ENCODE measurements around the gene RBM26.
"Not testable (repeated sequence)": the region's sequence is repeated elsewhere in the genome, so short reads cannot be mapped to it uniquely, and the experiment has no call there.

Gene RBM26

DNA sequence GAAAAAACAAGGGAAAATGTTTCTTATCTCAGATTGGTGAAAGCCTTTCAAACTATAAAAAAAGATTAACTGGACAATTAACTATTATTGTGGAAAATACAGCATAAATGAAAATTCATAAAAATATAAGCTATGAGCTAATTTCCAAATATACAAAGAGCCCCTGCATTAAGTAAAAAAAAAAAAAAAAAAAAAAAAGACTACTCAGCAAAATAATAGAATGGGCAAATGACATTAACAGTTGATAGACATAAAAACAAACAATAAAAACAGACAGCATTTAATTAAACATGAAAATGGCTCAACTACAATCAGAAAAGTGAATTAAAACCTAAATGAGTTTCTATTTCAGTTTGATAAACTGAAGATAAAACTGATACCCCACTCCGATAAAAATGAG is 77.5 kb downstream of the RBM26 start:
- DNase-seq, result no peak

DNA sequence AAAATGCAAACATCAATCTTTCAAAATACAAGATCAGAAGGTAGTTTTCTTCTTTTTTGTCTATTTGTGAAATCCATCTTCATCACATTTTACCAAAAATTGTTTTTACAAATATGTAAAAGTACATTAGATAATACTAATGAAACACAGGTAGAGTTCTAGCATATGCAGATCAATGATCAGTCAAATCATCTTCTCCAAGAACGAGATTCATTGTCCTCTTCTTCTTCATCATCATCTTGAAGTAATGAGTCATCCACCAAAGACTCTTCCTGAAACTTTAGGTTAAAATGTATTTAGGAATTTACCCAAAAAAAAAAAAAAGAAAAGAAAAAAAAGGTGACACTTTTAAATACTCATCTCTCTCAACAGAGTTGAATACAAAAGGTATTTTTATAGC is 85.6 kb downstream of the RBM26 start:
- no peak for DNase-seq

DNA sequence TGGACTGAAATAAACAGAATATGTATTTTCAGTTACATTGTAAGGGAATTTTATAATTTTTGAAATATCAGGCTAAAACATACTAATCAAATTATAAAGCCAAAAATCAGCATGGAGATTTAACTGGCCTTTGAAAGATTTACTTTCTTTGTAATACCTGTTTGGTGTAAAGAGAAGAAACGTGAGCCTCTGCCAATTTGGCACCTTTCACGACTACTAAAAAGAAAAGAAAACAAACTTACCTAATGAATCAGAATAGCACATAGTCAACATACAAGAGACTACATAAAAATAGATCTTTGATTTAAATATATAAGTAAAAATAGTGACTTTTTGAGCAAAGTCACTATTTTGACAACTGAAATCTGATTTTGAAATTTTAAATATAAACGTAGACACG is 87.4 kb downstream of the RBM26 start:
- no peak for DNase-seq

DNA sequence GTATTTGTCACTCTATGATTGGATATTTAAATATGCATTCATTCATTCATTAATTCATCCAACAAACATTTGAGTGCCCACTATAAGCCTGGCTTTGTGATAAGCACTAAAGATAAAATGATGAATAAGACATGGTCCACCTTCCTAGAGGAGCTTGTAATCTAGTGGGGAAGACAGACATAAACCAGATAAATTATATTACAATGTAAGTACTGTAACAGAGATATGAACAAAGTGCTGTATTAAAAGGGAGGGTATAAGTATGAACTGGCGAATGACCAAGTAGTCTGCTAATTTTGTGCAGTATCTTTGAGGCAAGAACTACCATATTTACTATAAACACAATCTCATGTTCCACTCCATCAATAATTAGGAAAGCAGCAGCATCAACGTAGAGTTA is 88.2 kb downstream of the RBM26 start:
- DNase-seq, result no peak

DNA sequence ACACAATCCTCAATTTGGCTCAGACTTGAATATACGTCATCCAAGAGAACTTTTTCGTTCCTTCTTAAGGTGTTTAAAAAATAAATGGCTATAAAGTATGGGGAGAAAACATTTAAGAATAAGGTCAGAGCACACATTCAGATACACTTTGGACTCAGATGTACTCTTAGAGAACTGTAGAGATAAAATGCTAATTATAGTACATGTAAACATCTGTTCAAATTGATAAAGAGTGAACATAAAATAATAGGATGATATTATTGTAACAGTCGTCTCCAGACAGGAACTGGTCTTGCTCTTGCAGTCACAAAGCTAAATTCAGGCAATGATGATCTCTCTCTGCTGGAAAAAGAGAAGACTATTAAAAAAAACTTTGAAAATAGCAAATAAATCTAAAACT is 91.4 kb downstream of the RBM26 start:
- DNase-seq, result no peak

DNA sequence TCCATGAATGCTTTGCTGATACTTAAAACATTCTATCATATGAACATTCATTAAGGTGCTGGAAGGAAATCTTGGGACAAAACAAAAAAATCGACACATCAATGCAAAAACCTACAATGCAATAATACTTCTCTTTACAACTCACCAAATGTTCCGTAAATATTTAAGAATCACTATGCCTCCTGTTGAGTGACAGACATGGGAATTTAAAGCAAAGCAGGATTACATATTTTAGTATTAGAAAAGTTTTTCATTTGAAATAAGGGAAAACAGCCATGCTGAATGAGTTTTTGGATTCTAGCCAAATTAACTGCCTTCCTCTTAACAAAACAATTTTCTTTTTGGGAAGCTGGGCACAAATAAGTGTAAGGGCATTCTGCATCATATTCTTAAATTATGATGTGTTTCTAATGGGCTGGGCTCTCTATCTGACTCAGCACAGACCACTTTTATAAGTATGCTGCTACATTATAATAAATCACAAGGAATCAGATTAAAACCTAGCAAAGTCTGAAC is 93.7 kb downstream of the RBM26 start:
- no peak for DNase-seq

DNA sequence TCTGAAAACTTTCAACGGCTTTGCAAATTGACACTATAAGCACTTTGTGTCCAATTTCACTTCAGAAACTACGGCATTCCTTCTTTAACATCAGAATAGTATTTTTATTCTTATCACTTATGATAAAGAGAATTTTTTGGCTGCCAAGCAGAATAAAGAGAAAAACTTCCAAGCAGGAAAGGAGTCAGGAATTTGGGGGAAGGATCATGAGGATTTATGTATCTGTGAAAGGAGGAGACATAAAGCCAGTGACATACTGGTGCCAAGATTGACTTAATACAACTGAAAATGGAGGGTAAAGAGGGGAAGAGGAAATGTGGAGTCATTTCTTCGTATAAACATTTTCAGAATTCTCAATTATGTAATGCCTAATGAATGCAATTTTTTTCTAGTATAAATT is 94.7 kb downstream of the RBM26 start:
- no peak for DNase-seq

DNA sequence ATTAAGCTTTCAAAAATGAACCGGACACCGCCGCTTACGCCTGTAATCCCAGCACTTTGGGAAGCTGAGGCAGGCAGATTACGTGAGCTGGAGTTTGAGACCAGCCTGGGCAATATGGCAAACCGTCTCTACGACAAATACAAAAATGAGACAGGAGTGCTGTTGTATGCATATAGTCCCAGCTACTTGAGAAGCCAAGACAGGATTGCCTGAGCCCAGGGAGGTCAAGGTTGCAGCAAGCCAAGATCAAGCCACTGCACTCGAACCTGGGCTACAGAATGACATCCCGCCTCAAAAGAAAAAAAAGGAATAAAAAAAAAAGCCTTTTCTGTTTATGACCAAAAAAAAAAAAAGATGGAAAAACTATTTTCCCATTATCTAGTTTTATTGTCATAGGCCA is 96.4 kb downstream of the RBM26 start:
- DNase-seq, result no peak

DNA sequence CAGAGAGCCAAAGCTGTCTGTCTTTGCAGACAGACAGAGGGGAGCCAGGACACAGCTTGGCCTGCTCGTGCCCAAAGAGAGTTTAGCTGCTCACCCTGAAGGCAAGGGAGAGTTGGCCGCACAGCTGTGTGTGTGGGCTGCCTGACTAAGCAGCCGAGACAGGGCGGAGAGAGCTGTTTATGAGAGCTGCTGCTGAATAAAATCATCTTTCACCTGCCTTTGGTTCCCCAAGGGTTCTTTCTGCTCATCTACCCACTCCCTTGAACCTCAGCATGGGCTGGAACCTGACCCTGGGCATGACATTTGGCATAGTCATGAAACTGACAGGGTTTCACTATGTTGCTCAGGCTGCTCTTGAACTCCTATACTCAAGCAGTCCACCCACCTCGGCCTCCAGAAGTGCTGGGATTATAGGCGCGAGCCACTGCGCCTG is 98.2 kb downstream of the RBM26 start:
- DNase-seq, result no peak

DNA sequence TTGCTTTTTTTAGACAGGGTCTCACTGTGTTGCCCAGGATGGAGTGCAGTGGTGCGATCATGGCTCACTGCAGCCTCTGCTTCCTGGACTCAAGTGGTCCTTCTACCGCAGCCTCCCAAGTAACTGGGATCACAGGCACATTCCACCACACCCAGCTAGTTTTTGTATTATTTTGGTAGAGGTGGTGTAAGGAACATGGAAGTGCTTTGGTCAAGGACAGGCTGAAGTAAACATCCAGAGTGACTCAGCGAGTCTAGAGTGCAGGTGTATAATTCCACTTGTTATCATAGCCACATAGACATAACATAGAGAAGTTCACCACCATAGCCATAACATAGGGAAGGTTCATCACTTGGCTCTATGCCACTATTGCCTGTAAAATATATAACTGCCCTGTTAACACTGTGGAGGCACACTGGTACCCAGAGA is 98.6 kb downstream of the RBM26 start:
- no peak for DNase-seq

DNA sequence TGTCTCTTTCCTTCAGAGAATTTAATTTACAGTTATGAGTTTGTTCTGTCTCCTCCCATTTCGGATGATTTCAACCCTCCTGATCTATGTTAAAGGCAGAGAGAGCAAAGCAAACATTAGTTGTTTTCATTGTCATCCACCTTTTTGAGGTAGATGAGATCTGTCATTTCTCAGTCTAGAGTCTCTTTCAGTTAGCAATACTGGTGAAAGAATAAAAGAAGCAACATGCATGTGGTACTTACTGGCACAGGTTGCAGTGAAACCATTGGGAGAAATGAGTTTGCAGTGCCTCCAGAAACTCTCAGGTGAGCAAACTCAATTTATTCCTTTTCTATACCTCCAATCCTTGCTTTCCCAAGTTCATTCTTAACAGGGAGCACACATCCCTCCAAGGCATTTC is 99.4 kb downstream of the RBM26 start:
- DNase-seq, result no peak

DNA sequence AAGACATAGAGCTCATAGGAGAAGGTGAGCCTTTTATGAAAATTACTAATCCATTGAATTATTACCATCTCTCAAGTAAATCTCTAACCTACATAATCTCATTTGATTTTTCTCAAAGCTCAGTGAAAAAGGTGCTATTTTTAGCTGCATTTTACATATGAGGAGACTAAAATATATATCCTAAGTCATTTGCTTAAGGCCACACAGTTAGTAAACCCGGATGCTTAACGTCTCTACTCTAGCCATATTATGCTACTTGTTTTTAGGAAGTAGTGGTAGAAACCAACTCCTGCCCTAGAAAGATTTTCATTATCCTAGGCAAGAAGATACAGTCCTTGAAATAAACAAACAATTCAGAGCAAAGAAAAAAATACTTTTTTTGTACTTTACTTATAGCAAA is 108.9 kb downstream of the RBM26 start:
- no peak for DNase-seq

DNA sequence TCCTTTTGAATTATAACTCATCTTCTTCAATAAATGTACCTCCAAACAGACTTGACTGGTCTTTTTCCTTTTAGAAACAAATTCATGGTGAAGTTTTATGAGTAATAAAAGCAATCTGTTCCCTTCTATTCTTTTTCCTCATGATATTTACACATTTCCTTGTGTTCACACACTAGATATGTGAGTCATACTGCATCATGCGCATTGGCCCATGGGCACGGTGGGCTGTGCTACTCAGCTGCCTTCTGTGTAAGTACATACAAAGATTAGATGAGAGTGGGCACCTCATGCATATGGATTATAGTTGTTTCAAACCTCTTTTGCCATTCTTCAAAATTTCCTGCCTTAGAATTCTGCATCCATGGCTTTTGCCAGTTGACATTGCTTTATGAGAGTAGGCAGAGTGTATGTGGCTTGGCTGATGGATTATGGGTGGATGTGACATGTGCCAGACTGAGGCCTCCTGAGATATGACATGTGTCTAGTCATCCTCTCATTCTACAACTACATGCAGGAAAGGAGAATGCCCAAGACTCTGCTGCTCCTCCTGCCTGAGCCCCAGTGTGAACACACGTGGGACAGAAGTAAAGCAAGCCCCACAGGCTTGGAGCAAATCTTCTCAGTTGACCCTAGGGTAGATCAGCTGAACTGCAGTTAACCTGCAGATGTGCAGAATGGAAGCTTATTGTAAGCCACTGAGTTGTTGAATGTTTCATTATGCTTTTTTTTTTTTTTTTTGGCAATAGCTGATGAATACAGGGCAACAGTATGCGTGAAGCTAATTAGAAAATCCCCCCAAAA is 109.9 kb downstream of the RBM26 start:
- DNase-seq, result no peak

DNA sequence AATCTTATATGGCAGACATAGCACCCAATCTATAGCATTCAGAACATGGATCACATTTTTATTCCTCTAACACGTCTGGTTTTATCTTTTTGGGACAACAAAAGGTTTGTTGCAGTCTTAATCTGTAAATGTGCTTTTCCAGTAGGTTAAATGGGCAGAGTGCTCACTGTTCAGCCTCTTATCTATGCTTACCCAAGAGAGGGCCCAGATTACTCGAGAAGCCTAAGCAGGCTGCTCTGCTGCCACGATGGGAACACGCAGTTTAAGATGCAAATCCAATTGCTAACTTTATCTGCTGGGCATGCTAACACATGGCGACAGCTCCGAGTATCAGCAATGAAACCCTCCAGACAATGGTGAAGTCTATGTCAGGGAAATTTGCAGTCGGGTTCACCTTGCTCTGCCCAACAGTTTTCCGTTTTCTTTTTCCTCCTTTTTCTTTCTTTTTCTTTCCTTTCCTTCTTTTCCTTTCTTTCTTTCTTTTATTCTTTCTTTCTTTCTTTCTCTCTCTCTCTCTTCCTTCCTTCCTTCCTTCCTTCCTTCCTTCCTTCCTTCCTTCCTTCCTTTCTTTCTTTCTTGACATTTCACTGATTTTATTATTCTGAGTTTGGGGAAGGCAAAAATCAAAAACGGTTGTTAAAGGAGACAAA is 115.3 kb downstream of the RBM26 start:
- no peak for DNase-seq

DNA sequence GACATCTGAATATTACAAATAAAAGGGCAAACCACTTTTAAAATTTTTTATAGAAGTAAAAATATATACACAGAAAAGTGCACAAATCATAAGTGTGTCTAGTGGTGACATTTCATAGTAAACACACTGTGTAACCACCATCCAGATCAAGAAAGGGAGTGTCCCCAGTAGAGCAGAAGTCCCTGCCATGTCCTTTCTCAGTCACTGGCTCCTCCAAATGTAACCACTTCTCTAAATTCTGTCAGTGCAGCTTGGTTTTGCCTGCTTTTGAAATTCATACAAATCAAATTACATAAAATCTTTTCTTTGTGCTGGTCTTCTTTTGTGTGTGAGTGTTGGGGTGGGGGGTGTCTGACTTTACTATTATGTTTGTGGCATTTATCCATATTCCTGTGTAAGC is 116.5 kb downstream of the RBM26 start:
- no peak for DNase-seq

DNA sequence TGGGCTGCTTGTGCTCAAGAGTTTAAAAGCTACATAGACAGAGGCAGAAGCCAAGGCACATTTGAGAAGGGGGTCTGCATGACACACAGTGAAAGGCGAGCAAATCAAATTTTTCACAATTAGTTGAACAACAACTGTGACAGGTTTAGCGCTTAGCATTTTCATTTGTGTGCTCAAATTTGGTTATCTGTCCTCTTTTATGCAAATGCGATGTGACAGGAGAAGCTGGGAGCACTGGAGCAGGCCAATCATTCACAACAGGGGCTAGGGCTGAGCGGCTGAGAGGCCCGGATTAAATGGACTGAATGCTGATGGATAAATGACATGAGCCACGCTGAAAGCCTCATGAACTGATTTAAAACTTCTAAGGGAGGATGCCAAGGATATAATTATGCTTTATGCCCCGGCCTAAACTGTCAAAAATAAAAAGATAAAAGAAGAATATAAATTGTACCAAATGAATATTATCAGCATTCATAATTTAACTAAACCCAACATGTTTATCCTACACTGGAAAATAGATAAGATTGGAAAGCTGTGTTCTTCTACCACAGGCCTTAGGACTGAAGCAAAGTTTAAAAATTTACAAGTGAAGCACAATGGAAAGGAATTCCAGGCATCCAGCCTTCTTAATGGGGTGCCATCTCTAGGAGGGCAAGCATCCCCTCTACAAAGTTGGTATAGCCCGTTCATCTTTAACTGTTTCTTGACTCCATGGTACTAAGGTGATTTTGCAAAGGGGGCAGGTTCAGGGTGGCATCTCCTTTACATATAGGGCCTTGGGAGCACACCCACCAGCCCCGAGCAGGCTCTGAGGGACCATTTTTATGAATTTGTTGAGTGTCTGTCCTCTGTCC is 117.9 kb downstream of the RBM26 start:
- DNase-seq, result no peak

DNA sequence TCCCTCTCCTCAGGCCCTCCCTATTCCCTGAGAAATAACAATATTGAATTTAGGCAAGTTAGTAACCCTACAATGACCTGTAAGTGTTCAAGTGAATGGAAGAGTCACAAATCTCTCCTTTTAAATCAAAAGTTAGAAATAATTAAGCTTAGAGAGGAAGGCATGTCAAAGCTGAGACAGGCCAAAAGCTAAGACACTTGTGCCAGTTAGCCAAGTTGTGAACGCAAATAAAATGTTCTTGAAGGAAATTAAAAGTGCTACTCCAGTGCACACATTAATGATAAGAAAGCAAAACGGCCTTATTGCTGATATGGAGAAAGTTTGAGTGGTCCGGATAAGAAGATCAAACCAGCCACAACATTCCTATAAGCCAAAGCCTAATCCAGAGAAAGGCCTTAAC is 120.9 kb downstream of the RBM26 start:
- no peak for DNase-seq

DNA sequence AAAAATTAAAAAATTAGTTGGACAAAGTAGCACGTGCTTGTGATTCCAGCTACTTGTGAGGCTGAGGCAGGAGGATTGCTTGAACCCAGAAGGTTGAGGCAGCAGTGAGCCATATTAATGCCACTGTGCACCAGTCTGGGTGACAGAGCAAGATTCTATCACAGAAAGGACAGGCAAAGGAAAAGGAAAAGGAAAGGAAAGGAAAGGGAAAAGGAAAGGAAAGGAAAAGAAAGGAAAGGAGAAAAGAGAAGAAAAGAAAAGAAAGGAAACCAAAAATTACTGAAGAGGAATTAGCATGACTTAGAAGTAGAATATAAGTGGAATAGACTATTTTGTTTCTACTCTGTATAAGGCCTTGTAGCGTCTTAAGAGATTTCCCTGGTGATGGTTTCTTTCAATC is 122.3 kb downstream of the RBM26 start:
- no peak for DNase-seq

DNA sequence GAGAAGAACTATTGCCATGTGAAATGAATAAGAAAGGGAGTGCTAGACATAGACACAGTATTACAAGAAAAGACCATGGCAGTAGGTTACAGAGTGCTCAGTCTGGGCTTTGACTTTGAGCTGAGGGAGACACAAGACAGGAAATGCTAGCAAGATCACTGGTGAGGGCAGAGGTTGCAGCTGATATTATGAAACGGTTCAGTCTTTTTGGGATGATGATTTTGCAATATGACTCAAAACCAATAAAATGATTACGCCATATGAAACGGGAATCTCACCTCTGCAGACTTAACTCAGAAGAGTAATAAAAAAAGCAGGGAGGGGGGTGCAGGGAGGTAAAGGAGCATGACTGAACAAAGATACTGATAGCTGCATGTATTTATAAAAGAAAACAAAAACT is 123.1 kb downstream of the RBM26 start:
- no peak for DNase-seq

DNA sequence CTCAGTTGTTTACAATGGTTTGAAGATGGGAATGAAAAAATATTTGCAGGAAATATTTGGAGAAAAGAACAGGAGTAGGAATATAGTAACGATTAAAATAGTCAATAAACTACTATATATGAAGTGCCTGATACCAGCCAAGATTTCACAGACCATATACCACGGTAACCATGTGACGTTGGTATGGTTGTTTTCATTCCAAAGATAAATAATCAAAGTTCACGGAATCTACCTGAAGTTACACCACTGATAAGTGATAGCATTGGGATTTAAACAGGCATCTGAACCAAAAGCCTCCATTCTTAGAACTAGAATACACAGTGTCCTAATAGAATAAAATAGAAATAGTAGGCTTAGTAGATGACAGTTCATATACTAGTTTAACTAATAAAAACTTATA is 123.5 kb downstream of the RBM26 start:
- no peak for DNase-seq

DNA sequence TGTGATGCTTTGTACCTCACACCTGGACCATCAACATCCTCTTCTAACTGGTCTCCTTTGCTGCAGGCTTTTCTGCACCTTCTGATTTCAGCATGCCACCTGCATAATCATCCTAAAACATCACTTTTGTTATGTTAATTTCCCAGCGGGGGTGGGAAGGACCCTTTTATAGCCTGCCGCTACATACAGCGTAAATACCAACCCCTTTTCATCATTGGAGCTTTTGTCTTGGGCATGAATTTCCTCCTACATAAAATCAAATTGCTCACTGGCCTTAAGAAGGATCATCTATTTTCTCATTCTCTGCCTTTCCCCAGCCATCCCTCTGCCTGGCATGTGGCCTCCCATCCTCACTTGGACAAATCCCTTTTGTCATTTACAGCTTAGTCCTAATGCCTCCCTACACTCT is 124.7 kb downstream of the RBM26 start:
- DNase-seq, result no peak

DNA sequence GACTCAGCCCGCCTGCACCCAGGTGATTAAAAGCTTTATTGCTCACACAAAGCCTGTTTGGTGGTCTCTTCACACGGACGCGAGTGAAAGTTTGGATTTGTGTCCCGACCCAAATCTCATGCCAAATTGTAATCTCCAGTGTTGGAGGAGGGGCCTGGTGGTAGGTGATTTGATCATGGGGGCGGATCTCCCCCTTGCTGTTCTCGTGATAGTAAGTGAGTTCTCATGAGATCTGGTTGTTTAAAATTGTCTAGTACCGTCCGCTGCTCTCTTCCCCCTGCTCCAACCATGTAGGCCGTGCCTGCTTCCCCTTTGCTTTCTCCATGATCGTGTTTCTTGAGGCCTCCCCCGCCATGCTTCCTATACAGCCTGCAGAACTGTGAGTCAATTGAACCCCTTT is 126.3 kb downstream of the RBM26 start:
- not testable (repeated sequence) for DNase-seq

DNA sequence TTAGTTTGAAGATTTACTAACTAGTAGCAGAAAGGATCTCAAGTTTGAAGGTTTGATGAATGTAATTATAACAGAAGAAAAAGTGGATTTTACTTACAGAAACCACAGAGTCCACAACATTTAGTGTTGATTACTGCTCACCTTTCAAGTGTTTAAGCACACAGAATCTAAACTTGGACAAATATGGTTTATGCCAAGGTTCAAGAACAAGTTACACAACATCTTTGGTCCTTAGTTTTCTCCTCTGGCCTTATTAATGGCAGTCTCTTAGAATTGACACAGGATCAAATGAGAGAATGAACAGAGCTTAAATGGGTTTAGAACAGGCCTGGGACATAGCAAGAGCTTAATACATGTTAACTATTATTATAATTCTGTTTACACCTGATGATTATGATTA is 133.0 kb downstream of the RBM26 start:
- DNase-seq, result no peak

DNA sequence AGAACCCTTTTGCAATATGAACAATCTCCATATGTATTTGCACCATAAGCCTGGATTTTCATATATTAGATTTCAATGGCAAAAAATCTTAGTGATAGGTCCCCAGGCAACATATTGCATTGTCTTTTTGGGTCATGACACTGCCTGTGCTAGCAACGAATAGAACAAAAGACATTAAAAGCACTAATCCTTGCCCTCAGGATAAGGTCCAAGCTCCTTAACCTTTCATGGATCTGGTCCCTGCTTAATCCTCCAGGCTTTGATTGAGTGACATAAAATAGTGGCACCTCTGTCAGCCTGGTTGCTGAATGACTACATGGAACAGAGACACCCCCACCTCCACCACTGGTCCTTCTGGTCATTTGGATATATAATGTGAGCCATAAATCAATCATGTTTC is 134.4 kb downstream of the RBM26 start:
- no peak for DNase-seq

Measured in bone marrow (tissue), 2 donors.